HG03139 (cell line): ENCODE measurements around the gene AZU1.
A peak's percentile ranks its signal among the peaks of the same experiment; 100 is the strongest.

ENCODE experiments used
- ATAC-seq: cut with Tn5 transposase; IDR thresholded peaks from one replicate; pipeline ENCODE4 v1.9.1; 2021; ENCODE audit not compliant: unreplicated experiment

Gene AZU1

GRCh38 chr19:796692-797527 lies 30.7 kb upstream of the AZU1 start, which contains the start of gene PTBP1:
Gene PTBP1, plus strand, starts transcription at chr19:797452. Its CDS starts 46 bp downstream, at chr19:797498.
- peak; percentile 70 for ATAC-seq

- peak; percentile 36 for ATAC-seq
These were observed 29.9 kb upstream of the AZU1 start for GRCh38 chr19:797528-798414.

GRCh38 chr19:798415-799075 lies 29.1 kb upstream of the AZU1 start:
- no peak for ATAC-seq

- no peak for ATAC-seq
These were observed 28.4 kb upstream of the AZU1 start for GRCh38 chr19:799076-799881.

GRCh38 chr19:800360-801029 lies 27.1 kb upstream of the AZU1 start:
- ATAC-seq = no peak

- no peak for ATAC-seq
These were observed 26.4 kb upstream of the AZU1 start for GRCh38 chr19:801030-801860.

- no peak for ATAC-seq
These were observed 25.7 kb upstream of the AZU1 start for GRCh38 chr19:801861-802497.

- no peak for ATAC-seq
These were observed 25.0 kb upstream of the AZU1 start for GRCh38 chr19:802498-803098.

GRCh38 chr19:803099-803561 lies 24.5 kb upstream of the AZU1 start:
- ATAC-seq = no peak

GRCh38 chr19:803686-804418 lies 23.8 kb upstream of the AZU1 start:
- no peak for ATAC-seq

GRCh38 chr19:804419-805165 lies 23.0 kb upstream of the AZU1 start:
- ATAC-seq = no peak

- ATAC-seq = no peak
These were observed 22.5 kb upstream of the AZU1 start for GRCh38 chr19:805166-805551.

- ATAC-seq = no peak
These were observed 21.8 kb upstream of the AZU1 start for GRCh38 chr19:805600-806550.

GRCh38 chr19:806815-807421 lies 20.7 kb upstream of the AZU1 start:
- no peak for ATAC-seq
